Dedifferentiated amniotic fluid mesenchymal stem cell (primary cell): ENCODE results near the gene CALM3.
A peak's percentile ranks its signal among the peaks of the same experiment; 100 is the strongest.
"Not testable (repeated sequence)": the region's sequence is repeated elsewhere in the genome, so short reads cannot be mapped to it uniquely, and the experiment has no call there.

ENCODE experiments used
- DNase-seq: peaks from one replicate; pipeline ENCODE4 v3.0.0-alpha.2; 2016; ENCODE audit errors: extremely low spot score

CALM3 gene

DNA sequence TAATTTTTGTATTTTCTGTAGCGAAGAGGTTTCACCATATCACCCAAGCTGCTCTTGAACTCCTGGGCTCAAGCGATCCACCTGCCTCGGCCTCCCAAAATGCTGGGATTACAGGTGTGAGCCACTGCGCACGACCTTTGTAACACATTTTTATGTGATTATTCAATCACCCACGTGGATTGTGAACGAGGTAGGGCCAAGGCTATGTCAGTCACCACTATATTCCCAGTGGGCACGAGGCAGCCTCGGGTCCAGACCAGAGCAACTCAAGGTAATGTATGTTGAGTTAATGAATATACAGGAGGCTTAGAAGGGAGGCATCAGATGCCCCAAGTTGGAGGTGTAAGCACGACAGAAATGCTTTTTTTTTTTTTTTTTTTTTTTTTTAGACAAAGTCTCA, 14.8 kb downstream of the CALM3 start:
- no peak for DNase-seq

DNA sequence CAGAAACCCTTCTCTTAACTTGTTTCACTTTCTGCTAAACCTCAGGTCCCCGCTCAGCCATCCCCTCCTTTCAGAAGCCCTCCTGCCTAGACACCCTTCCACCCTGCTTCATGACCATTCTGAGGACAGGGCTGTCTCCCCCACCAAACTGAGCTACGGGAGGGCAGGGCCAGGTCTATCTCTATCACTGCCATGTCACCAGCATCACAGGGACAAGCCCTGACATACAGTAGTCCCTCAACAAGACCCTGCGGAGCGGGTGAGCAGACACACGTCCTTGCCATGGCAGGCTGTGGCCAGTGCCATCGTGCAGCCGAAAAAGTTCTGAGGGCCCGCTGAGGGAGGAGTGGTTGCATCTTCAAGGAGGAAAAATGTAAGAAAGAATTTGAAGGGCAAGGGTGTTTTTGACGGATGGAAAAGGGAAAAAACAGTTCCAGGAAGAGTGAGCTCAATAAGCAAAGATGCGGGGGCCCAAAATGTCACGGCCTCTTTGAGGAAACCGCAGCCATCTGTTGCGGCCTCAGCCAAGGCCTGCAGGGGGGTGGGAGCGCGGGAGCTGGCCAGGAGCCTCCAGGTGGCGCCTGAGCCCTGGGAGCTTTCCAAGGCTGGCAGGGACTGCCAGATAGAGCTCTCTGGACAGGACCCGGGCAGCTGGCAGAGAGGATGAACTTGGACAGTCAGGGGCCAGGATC, 15.6 kb downstream of the CALM3 start:
- DNase-seq, result no peak

DNA sequence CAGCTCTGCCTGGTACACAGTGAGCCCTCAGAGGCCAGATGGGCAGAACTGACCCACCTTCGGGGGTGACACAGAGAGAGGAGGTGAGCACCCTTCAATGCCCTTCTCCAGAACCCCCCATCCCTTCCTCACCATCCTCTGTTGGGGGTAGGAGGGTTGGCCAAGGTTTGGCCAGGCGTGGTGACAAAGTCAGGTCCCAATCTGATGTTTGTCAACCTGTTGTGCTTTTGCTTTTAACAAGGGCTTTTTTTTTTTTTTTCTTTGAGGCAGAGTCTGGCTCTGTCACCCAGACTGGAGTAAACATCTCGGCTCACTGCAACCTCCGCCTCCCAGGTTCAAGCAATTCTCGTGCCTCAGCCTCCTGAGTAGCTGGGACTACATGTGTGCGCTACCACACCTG, 16.5 kb downstream of the CALM3 start:
- no peak for DNase-seq

DNA sequence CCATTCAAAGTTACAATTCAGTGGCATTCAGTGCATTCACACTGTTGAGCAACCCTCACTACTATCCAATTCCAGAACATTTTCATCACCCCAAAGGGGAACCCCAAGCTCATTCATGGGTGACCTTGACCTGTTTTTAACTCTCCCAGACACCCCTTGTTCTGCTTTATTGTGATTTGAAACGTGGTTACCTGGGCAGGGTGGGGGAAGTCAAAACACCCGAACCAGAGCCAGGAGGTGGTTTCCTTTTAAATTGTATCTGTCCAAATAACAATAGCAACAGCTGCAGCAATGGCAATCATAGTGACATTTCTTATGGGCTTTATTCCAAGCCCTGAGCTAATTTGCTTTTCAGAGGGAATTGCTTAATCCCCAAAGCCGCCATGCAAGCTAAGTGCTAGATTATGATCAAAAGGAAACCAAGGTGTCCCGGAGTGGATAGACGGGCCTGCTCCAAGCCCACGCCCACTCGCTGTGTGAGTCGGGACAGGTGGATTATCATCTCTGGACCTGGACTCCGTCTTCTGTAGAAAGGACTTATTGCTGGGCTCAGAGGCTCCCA, 17.6 kb downstream of the CALM3 start:
- no peak for DNase-seq

DNA sequence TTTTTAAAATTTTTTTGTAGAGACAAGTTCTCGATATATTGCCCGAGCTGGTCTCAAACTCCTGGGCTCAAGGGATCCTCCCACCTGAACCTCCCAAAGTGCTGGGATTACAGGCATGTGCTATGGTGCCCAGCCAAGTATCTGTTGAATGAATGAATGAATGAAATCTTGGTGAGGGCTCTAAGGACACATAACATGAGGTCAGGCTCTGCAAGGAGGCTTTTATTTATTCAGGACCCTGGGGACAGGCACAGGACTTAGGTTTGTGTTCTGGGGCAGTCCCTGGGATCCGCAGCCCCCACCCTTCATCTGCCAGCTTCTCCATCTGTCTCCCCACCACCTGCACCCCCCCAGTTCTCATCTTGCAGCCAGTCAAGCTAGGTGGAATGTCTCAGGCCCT, 19.1 kb downstream of the CALM3 start:
- no peak for DNase-seq

DNA sequence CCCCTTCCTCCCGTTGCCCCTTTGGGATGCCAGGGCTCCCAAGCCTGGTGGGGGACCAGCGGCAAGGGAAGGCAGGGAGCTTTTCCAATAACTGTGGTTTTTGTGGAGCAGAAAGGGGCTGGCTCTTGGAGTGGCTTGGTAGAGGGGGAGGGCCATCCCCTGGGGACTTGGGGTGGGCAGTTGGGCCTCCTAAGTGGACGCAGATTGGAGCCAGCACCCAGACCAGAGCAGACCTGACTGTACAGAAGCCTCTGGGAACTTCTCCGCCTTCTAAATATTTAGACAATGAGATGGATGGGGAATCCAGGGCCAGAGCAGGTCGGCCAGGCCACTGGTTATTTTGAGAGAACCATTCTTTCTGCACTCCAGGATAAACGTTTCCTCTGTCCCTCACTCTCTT, 19.6 kb downstream of the CALM3 start:
- DNase-seq, result no peak

DNA sequence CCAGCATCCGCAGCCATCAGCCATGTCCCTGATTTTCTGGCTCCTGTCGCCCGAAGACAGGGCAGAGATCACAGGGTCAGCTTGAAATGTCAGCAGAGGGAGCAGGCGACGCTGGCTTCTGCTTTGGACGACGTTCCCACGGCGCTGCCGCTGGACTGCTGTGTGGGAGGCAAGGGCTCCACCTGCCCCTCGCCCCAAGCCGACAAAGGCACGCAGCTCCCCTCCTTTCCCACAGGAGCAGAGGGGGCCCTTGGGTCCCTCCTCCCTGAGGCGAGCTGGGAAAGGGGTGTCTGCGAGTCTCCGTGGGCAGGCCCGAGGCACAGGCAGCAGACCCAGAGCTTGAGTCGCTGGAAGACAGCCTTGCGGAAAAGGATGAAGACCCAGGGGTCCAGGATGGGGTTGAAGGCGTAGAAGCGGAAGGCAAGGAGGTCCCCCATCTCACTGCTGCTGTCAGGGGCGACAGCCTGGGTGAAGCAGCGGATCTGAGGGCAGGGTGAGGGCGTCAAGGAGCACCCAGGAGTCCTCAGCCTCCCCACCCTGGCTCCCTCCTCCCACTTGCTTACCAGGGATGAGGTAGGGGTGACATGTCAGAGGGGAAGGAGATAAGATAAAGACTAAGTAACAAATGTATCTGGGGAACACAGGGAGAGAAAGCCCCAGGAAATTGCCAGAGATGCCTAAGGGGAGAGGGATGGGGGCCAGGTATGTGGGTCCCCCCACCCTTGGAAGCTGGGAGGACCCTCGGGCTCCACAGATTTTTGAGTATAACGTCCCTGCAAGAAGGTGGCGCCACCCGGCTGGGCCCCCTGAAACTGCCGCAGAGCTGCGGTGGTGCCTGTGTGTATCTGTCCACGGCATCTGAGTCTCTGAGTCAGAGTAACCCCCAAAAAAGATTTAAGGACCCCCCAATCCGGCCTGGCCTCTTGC, 20.3 kb downstream of the CALM3 start:
- DNase-seq, result no peak

DNA sequence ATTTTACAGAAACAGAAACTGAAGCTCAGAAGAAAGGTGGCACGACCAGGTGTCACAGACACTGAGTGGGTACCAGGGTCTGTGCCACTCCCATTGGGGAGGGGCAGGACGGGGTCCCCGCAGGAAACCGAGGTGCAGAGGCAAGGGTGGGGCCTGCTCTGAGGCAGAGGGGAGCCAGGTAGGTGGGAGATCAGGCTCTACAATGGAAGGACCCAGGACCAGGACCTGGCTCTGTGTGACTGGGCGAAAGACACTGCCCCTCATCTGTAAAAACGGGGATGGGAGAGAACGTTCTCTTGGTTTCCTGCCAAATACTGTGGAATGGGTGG, 21.0 kb downstream of the CALM3 start:
- DNase-seq, result no peak

DNA sequence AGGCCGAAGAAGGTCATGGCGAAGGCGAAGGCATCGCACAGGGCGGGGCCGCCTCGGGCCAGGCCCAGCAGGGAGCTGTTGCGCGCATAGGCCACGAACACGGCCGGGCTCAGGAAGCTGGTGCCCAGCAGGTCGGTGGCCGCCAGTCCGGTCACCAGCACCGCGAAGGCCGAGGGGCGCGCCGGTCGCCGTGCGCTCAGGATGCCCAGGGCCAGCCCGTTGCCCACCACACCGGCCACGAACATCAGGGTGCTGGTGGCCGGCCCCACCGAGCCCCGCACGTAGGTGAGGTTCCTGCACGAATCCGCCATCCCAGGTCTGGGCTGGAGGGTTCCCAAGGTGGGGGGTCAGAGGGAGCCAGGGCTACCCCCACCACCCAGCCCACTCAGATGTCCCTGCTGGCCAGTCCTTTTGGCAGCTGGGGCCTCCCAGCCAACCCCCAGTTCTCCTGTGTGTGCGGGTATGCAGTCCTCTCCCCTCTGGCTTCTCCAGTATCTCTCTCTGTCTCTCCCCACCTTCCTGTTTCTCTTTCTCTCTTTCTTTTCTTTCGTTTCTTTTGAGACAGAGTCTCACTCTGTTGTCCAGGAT, 22.9 kb downstream of the CALM3 start:
- DNase-seq, result no peak

DNA sequence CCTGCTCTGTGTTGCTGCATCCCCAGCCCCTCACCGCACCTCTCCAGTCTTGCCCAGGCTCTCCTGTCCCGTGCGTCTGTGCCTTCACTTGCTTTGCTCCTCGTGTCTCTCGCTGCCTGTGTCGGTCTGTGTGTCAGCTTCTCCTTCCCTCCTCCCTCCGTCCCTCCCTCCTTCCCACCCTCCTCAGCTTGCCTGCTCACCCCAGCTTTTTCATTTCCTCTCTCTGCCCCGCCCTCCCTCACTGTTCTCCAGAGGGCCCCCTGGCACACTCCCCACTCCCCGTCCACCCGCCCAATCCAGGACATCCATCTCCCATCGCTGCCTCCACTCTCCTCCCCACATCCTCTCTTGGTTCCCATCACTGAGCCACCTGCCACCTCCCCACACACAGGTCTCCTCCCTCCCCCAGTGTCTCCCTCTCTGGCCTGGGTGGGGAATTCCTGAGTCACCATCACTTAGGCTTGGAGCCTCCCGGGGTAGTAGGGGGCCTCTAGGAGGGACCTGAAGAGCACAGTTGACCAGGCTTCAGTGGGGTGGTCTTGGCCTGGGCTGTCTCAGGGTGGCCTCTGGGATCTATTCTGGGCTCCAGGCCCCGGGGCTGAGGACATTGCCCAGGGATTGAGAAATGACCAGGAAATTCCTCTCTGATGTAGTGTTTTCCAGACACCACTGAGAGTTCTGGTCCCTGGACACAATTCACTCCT, 24.0 kb downstream of the CALM3 start, which contains the start of gene PTGIR:
Gene PTGIR, minus strand, starts transcription at position 132 of the 704 bp plus-strand sequence. CDS start 864 bp downstream, outside the sequence.
- DNase-seq, result peak; percentile 60

DNA sequence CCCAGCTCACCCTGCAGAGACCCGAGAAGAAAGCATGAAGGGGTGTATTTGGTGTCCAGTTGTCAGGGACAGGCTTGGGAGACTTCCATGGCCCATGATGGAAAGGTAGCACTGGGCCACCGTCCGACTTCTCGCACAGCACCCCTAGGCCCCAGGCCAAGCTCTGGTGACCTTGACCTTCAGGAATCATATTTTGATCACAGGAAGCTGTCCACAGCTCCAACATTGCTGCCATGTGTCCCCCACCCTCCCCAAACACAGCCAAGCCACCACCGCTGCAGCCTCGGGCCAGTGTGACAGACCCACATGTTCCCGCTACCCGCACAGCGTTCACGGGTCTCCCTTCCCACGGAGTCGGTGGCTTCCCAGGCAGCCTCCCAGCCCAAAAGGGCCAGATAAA, 24.6 kb downstream of the CALM3 start:
- DNase-seq, result no peak

DNA sequence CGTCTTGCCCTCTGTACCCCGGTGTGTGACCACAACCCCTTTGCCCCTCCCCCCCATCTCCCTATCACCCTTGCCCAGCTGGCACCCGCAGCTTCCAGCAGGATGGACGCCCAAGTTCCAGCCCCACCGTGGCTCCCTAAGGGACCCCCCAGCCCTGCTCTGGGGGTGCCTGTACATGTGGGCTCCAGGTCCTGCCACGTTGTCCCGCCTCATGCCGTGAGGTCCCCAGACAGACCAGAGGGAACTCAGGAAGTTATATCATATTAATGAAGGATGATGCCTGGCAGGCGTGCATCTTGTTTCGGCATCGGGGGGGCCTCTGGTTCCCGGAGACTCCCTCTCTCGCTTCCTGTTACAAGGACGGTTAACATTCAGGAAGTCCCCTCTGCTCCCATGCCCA, 25.3 kb downstream of the CALM3 start:
- DNase-seq, result no peak

DNA sequence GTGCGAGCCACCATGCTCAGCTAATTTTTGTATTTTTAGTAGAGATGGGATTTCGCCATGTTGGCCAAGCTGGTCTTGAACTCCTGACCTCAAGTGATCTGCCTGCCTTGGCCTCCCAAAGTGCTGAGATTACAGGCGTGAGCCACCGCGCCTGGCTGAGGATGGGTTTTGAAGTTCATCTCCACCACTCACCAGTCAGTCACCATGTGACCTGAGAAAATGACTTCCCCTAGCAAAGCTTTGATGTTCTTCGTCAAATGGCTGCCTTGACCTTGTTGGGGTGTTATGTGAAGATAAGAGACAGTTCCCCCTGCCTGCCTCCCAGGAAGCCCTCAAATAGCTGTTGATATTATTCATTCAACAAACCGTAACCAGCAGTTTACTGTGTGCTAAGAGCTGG, 27.8 kb downstream of the CALM3 start:
- DNase-seq, result not testable (repeated sequence)

DNA sequence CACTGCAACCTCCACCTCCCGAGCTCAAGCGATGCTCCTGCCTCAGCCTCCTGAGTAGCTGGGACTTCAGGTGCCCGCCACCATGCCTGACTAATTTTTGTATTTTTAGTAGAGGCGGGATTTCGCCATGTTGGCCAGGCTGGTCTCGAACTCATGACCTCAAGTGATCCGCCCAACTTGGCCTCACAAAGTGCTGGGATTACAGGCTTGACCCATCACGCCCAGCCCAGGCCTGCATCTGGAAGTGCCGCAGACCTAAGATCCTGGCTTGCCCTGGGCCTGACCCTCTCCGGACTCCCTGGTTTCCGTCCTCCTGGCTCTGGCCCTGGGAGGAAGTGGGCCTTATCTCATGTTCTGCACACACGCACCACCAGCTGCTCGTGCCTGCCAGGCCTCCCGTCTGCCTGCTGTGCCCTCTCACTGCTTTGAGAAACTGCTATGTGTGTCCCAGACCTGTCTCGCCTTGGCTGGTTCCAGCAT, 28.5 kb downstream of the CALM3 start:
- no peak for DNase-seq

DNA sequence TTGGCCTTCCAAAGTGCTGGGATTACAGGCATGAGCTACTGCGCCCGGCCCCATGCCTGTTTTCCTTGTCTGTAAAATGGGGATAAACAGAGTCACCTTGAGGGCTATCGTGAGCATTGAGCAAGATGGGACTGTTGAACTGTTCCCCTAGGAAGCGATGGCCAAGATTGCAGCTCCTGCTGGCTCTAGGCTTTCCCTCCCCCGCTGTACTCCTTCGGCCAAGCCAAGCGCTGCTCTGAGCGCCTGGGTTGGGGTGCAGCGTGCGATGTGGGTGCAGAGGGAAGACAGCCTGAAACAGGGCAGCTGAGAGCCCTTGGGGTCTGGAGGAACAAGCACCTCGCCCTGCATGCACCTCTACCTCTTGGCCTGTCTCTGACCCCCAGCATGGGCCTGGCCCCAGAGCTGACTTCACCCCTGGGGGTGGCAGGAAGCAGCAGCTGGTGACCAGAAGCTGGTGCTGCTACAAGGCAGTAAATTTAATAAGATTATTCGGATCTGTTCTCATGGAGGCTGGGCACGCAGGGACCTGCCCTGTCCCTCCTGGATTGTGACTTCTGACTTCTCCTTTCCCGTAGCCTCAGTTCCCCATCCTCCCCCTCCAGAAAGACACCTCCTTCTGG, 29.6 kb downstream of the CALM3 start:
- no peak for DNase-seq

DNA sequence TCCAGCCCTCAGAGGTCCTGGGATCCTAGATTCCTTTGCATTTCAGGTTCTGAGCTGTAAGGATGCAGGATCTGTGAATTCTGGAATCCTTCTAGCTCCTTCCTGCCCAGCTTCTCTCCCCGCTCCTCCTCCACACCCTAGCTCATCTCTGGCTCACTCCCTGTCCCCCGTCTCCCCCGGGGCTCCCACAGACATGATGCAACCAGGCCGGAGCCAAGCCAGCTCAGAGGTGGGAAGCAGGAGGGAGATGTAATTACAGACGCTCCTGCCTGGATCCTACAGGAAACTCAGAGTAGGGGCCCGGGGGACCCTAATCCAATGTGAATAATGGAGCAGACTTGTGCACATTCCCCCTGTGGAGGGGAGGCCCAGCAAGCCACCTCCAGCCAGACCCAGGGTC, 30.4 kb downstream of the CALM3 start:
- no peak for DNase-seq

DNA sequence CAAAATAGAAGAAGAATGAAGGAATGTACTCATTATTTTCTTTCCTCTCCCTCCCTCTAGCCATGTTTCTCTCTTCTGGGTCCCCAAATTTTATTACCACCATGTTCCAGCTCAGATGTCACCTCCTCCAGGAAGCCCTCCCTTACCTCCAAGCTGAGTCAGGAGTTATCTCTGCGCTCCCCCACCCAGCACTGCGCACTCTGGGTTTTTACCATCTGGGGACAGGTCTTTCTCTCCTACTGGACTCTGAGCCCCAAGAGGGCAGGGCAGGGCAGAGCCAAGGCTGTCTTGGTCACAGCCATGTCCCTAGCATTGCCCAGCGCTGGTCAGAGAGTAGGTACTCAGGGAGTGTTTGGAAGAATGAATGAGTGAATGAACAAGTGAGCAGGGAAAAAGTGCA, 32.0 kb downstream of the CALM3 start:
- DNase-seq, result no peak

DNA sequence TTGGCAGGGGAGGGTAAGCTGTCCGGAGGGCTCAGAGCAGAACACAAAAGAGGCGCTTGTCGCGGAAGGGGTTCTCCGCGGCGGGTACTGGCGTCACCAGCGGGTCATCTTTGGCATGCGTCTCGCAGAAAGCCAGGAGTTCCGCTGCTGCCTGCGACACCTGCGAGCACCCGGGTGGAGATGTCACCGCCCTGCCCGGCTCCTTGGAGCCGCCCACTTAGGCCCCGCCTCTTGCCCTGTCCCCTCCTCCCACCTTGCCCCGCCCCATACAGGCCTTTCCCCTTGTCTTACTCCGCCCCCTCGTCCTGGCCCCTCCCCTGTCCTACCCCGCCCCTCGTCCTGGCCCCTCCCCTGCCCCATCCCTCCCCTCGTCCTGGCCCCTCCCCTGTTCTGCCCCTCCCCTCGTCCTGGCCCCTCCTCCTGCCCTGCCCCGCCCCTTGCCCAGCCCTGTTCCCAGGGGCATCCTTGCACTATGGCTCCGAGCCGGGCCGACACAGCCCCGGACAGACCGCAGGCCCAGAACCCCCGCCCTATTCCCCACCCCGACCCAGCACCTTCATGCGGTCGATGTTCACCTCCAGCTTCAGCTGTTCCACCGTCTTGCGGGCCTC, 33.0 kb downstream of the CALM3 start:
- DNase-seq, result no peak

DNA sequence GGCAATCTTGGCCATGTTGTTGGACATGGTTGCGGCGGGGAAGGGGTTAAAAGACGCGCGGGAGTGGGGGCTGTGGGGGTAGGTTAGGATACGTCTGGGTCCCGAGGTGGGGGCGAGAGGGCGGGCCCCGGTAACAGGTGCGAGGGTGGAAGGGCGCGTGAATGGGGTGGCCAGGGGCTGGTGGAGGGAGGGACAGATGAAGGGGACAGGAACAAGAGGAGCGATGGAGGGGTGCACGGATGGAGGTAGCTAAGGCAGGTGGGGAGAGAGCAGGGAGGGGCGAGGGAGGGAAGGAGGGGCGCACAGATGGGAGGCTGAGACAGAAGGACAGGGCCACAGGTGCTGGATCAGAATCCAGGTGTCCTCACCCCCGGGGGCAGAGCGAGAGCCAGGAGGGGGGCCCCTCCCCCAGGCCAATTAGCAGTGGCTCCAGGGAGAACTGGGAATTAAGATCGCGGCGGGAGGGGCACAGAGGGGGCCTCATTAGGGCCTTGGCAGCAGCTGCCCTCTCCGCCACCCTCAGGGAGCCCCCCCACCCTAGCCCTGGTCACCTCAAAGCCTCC, 33.6 kb downstream of the CALM3 start:
- DNase-seq, result no peak

DNA sequence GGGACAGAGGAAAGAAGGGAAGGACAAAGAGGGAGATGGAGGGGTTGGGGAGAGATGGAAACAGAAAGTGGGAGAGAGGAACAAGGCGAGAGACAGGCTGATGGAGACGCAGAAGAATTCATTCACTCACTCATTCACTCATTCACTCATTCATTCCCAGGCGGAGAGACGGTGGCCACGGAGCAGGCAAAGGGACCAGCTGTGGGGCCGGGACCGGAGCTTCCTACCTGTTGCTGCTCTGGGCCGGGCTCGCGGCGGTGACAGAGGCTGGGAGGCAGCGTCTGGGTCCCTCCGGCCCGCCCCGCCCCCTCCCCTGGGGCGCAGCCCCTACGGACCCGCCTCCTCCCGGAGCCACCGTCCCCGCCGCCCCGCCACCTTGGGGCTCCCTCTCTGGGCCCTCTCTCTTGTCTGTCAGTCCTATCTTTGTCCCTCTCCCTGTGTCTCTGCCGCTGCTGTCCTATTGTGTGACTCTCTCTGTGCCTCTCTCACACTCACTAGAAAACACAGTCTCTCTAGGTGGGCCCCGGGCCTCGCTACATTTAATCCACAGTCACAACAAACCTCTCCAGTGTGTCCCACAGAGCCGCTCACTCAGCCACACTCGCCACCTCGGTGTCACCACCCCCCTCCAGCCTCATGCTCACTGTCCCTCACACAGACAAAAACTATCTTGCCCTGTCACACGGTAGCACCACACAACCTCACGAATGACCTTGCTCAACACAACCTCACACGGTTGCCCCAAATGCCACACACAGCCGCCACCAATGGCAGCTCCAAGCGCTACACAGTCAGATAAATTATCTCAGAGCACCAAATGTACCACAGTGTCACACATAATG, 35.0 kb downstream of the CALM3 start, which contains the start of gene GNG8:
Gene GNG8, minus strand, starts transcription at position 283 of the 842 bp plus-strand sequence. CDS start 1,520 bp downstream, outside the sequence.
- no peak for DNase-seq
